ENCODE measurements around the gene ROR1.
"Not testable (repeated sequence)": the region's sequence is repeated elsewhere in the genome, so short reads cannot be mapped to it uniquely, and the experiment has no call there.

ROR1 gene

DNA sequence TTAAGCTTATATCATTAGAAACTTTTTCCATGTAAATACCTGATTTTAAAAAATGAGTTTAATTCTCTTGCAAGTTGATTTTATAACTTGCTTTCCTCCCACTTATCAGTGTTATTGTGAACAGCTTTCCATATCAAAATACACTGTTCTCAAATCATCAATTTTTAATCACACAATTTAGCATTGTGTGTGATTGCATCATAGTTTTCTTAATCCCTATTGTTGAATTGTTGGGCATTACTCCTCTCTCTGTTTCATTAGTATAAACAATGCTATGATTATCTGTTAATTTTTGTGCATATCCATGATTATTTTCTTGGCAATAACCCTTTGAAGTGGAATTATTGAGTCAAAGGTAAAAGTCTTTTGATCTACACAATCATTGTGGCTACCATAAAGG lies 48.7 kb downstream of the ROR1 start:
- H3K4me3 ChIP-seq (ENCODE audit: low read length) = no peak overlapping the region
- no peak for DNase-seq (ENCODE audit: low read depth)
- no peak for TF ChIP-seq CTCF (conservative IDR thresholded peaks at IDR 0.05; ENCODE audit: low read depth, low read length)

DNA sequence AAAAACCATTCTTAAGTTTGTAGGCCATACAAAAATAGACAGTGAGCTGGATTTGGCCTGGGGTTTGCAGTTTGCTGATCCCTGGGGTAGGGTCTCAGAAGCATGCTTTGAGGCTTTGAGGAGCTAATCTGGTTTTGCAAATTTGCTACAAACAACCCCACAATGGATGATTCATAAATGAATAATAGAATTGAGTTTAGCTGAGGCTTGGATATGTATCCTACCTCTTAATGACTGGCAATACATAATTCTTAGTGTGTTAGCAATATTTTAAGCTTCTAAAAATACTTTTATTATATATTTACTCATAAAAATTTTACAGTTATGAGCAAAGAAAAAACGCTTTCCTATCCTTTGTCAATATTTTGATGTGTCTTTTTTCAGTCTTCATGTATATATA lies 50.6 kb downstream of the ROR1 start:
- no peak overlapping the region for H3K4me3 ChIP-seq (ENCODE audit: low read length)
- TF ChIP-seq CTCF (conservative IDR thresholded peaks at IDR 0.05; ENCODE audit: low read depth, low read length) = no peak
- DNase-seq (ENCODE audit: low read depth) = peak; percentile 27

GRCh38 chr1:63825111-63825510 lies 51.3 kb downstream of the ROR1 start:
- DNase-seq (ENCODE audit: low read depth) = no peak
- no peak for TF ChIP-seq CTCF (conservative IDR thresholded peaks at IDR 0.05; ENCODE audit: low read depth, low read length)
- H3K4me3 ChIP-seq (ENCODE audit: low read length) = no peak overlapping the region

- not testable (repeated sequence) for DNase-seq (ENCODE audit: low read depth)
Measured at GRCh38 chr1:63826246-63826861, 52.5 kb downstream of the ROR1 start.

GRCh38 chr1:63827411-63828321 lies 53.8 kb downstream of the ROR1 start:
- H3K4me3 ChIP-seq (ENCODE audit: low read length) = no peak overlapping the region
- TF ChIP-seq CTCF (conservative IDR thresholded peaks at IDR 0.05; ENCODE audit: low read depth, low read length) = no peak
- no peak for DNase-seq (ENCODE audit: low read depth)

More at GRCh38 chr1:63826246-63826861, 52.5 kb downstream of the ROR1 start:
- H3K4me3 ChIP-seq (ENCODE audit: low read length) = not testable (repeated sequence)

GRCh38 chr1:63828322-63829044 lies 54.7 kb downstream of the ROR1 start:
- TF ChIP-seq CTCF (conservative IDR thresholded peaks at IDR 0.05; ENCODE audit: low read depth, low read length) = no peak
- no peak overlapping the region for H3K4me3 ChIP-seq (ENCODE audit: low read length)
- no peak for DNase-seq (ENCODE audit: low read depth)
